ENCODE measurements around the gene CD300A. TPM values are rescaled to one million over a fixed set of nuclear protein-coding genes. Genes with fewer than 3 reads are reported as not detected.

The CD300A gene
- total and polyA plus RNA-seq, 2 of the 4 experiments (the other 2 are of a cell fraction): not detected

DNA sequence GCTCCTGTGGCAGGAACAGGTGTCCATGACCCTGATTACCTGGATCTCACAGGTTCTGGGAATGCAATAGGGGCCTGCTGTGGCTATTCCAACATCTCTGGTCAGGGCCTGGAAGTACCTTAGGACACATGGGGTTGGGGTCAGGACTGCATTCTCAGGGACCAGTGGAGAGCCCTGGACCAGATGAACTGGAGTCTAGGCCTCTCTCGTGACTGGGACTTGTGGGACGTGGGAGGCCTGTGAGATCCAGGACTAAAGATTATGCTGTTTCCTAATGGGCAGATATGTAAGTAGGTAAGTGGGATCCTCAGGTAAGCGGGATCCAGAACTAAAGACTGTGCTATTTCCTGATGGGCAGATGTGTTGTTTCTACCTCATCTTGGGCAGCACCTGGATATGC, 16.2 kb upstream of the CD300A start:
- H3K4me1 ChIP-seq (ENCODE audit: control insufficient read depth, insufficient read depth, low read length): no peaks in the 10 kb centered on the region
- H4K91ac ChIP-seq (ENCODE audit: insufficient read depth, low read depth, low read length): no peak overlapping the region
- no peak overlapping the region for H3K4me3 ChIP-seq (ENCODE audit: insufficient read depth, low read depth, low read length)
- CTCF ChIA-PET: no interaction called here
- H2AK9ac ChIP-seq (replicated peaks; ENCODE audit: low read depth, low read length, poor library complexity): no peak overlapping the region
- no peak overlapping the region for H3K56ac ChIP-seq (ENCODE audit: extremely low read depth, insufficient read depth, low read length)
- no peak overlapping the region for H3K18ac ChIP-seq (ENCODE audit: low read depth, low read length)
- no peaks in the 10 kb centered on the region for H3K36me3 ChIP-seq (ENCODE audit: control insufficient read depth, insufficient read depth, low read length)
- intact Hi-C loops (cut with micrococcal nuclease) (no loop called here), dilution Hi-C loops (cut with HindIII; ENCODE audit: low sequenced_read_pairs, unreplicated experiment) (no loop called here), in situ Hi-C loops (cut with MboI; ENCODE audit: low sequenced_read_pairs) (no loop called here)
- H3K27me3 ChIP-seq (ENCODE audit: control insufficient read depth, insufficient read depth, low read length): no peaks in the 10 kb centered on the region; the same call in 1 of the 2 replicates
- H3K9me1 ChIP-seq (ENCODE audit: insufficient read depth, low read length): no peaks in the 10 kb centered on the region
- H3K4me2 ChIP-seq (ENCODE audit: low read depth, low read length): no peak overlapping the region
- no peak overlapping the region for H2AK5ac ChIP-seq (ENCODE audit: low read depth, low read length)
- H3K4ac ChIP-seq (ENCODE audit: low read depth, low read length): no peak overlapping the region
- no peak overlapping the region for H3K14ac ChIP-seq (replicated peaks; ENCODE audit: low read depth, low read length)
- no peak overlapping the region for H3K27ac ChIP-seq (ENCODE audit: insufficient read depth, low read length)
- H4K8ac ChIP-seq (ENCODE audit: low read depth in 2 of 2, low read length in 2 of 2): no peak overlapping the region
- WGBS, 2 experiments (ENCODE audit: extremely low coverage in 2 of 2, insufficient read length in 1 of 2): 38% methylated on average over 2 of the region's 3 CpGs; no CpG with 5 or more reads in 1 of the 2 experiments
- DNase-seq (no peak), ATAC-seq (ENCODE audit: low read depth) (no peak)
- H2BK5ac ChIP-seq (ENCODE audit: low read depth, low read length, poor library complexity, severe bottlenecking): no peak overlapping the region
- no peak overlapping the region for H2AFZ ChIP-seq (replicated peaks; ENCODE audit: low read length, poor library complexity)
- H2BK20ac ChIP-seq (ENCODE audit: low read depth, low read length): no peak overlapping the region
- no peak overlapping the region for H2BK120ac ChIP-seq (ENCODE audit: low read depth, low read length)
- no TSS peak for BruUV-seq (replicated peaks)
- H3K9ac ChIP-seq (ENCODE audit: low read depth, low read length): no peak overlapping the region
- TF ChIP-seq NFE2L2 (IDR thresholded peaks at IDR 0.05; ENCODE audit: low read depth, low read length) (no peak), SMC3 (IDR thresholded peaks at IDR 0.05; ENCODE audit: low read depth, low read length) (no peak), MAFK (IDR thresholded peaks at IDR 0.05; ENCODE audit: low read depth, low read length) (no peak), RCOR1 (IDR thresholded peaks at IDR 0.05; ENCODE audit: insufficient replicate concordance, low read length) (no peak), RAD21 (IDR thresholded peaks at IDR 0.05; ENCODE audit: low read length) (no peak), POLR2A (IDR thresholded peaks at IDR 0.05; ENCODE audit: low read depth, low read length) (no peak), MXI1 (IDR thresholded peaks at IDR 0.05; ENCODE audit: borderline replicate concordance, low read depth, low read length) (no peak), BHLHE40 (IDR thresholded peaks at IDR 0.05; ENCODE audit: low read depth, low read length) (no peak), FOS (IDR thresholded peaks at IDR 0.05; ENCODE audit: low read depth, low read length) (no peak)
- TF ChIP-seq, protein P1, sequence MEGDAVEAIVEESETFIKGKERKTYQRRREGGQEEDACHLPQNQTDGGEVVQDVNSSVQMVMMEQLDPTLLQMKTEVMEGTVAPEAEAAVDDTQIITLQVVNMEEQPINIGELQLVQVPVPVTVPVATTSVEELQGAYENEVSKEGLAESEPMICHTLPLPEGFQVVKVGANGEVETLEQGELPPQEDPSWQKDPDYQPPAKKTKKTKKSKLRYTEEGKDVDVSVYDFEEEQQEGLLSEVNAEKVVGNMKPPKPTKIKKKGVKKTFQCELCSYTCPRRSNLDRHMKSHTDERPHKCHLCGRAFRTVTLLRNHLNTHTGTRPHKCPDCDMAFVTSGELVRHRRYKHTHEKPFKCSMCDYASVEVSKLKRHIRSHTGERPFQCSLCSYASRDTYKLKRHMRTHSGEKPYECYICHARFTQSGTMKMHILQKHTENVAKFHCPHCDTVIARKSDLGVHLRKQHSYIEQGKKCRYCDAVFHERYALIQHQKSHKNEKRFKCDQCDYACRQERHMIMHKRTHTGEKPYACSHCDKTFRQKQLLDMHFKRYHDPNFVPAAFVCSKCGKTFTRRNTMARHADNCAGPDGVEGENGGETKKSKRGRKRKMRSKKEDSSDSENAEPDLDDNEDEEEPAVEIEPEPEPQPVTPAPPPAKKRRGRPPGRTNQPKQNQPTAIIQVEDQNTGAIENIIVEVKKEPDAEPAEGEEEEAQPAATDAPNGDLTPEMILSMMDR (conservative IDR thresholded peaks at IDR 0.05; ENCODE audit: low read depth, low read length): no peak
- TF ChIP-seq, protein P2, sequence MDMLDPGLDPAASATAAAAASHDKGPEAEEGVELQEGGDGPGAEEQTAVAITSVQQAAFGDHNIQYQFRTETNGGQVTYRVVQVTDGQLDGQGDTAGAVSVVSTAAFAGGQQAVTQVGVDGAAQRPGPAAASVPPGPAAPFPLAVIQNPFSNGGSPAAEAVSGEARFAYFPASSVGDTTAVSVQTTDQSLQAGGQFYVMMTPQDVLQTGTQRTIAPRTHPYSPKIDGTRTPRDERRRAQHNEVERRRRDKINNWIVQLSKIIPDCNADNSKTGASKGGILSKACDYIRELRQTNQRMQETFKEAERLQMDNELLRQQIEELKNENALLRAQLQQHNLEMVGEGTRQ (IDR thresholded peaks at IDR 0.05; ENCODE audit: low read depth, low read length): no peak
- TF ChIP-seq, protein P3, sequence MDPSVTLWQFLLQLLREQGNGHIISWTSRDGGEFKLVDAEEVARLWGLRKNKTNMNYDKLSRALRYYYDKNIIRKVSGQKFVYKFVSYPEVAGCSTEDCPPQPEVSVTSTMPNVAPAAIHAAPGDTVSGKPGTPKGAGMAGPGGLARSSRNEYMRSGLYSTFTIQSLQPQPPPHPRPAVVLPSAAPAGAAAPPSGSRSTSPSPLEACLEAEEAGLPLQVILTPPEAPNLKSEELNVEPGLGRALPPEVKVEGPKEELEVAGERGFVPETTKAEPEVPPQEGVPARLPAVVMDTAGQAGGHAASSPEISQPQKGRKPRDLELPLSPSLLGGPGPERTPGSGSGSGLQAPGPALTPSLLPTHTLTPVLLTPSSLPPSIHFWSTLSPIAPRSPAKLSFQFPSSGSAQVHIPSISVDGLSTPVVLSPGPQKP (IDR thresholded peaks at IDR 0.05; ENCODE audit: borderline replicate concordance, low read depth, low read length): no peak
- H3K79me1 ChIP-seq (ENCODE audit: low read depth in 1 of 2, low read length in 2 of 2): no peaks in the 10 kb centered on the region
- no peaks in the 10 kb centered on the region for H4K20me1 ChIP-seq (ENCODE audit: insufficient read depth, low read length)
- H3K23ac ChIP-seq (ENCODE audit: low read depth, low read length): no peak overlapping the region
- POLR2A ChIA-PET (ENCODE audit: unreplicated experiment): no interaction called here
- H3K9me3 ChIP-seq (ENCODE audit: control insufficient read depth, insufficient read depth, low read length): no peaks in the 10 kb centered on the region
- H4K5ac ChIP-seq (ENCODE audit: low read depth, low read length): no peak overlapping the region
- H2BK15ac ChIP-seq (ENCODE audit: low read depth, low read length): no peak overlapping the region

All from IMR-90 (cell line).